MM.1S (cell line): Measurements from ENCODE around the gene EIF2S1.

Experiments
- DNase-seq: peaks from one replicate; pipeline ENCODE4 v3.0.0-alpha.2; 2015
- H2AFZ ChIP-seq: fragments of 300-600 bp; sonication (generic); 2 replicates; pipeline ENCODE4 v1.6.0; 2016; ENCODE audit warnings: antibody characterized with exemption, low read length
- H3F3A ChIP-seq: fragments of 300-600 bp; sonication (generic); 2 replicates; pipeline ENCODE4 v1.6.1; 2016; ENCODE audit warnings: mild to moderate bottlenecking, antibody characterized with exemption, low read length, moderate library complexity, mixed read lengths; ENCODE audit not compliant: insufficient read depth
- H3K27ac ChIP-seq: fragments of 300-600 bp; sonication (generic); 2 replicates; pipeline ENCODE4 v1.5.1; 2016; ENCODE audit warnings: mild to moderate bottlenecking, low read length
- H3K27me3 ChIP-seq: fragments of 300-600 bp; sonication (generic); replicated peaks from 2 replicates; pipeline ENCODE4 v1.6.0; 2016; ENCODE audit warnings: low read length; ENCODE audit not compliant: insufficient read depth
- H3K36me3 ChIP-seq: fragments of 300-600 bp; sonication (generic); replicated peaks from 2 replicates; pipeline ENCODE4 v1.6.1; 2016; ENCODE audit warnings: mild to moderate bottlenecking, low read length, mixed read lengths; ENCODE audit not compliant: insufficient read depth
- H3K4me1 ChIP-seq: fragments of 300-600 bp; sonication (generic); 2 replicates; pipeline ENCODE4 v1.6.1; 2016; ENCODE audit warnings: low read length, mixed read lengths
- H3K4me2 ChIP-seq: fragments of 300-600 bp; sonication (generic); 2 replicates; pipeline ENCODE4 v1.6.0; 2016; ENCODE audit warnings: low read depth, low read length
- H3K4me3 ChIP-seq: fragments of 300-600 bp; sonication (generic); 2 replicates; pipeline ENCODE4 v1.5.1; 2016; ENCODE audit warnings: low read length, mixed read lengths
- H3K79me2 ChIP-seq: fragments of 300-600 bp; sonication (generic); 2 replicates; pipeline ENCODE4 v1.6.1; 2016; ENCODE audit warnings: mixed run types, low read length, mixed read lengths
- H3K9ac ChIP-seq: fragments of 300-600 bp; sonication (generic); 2 replicates; pipeline ENCODE4 v1.6.1; 2016; ENCODE audit warnings: low read length, mixed read lengths
- H3K9me2 ChIP-seq: fragments of 300-600 bp; sonication (generic); replicated peaks from 2 replicates; pipeline ENCODE4 v1.6.1; 2016; ENCODE audit warnings: mild to moderate bottlenecking, low read length, mixed read lengths; ENCODE audit not compliant: insufficient read depth
- H3K9me3 ChIP-seq: fragments of 300-600 bp; sonication (generic); replicated peaks from 2 replicates; pipeline ENCODE4 v1.6.1; 2016; ENCODE audit warnings: mild to moderate bottlenecking, low read length, mixed read lengths; ENCODE audit not compliant: insufficient read depth
- H4K20me1 ChIP-seq: fragments of 300-600 bp; sonication (generic); 2 replicates; pipeline ENCODE4 v1.6.1; 2016; ENCODE audit warnings: mild to moderate bottlenecking, low read length, moderate library complexity, mixed read lengths; ENCODE audit not compliant: insufficient read depth
- CTCF ChIP-seq: fragments of 300-600 bp; sonication (generic); IDR thresholded peaks from 2 replicates; pipeline ENCODE4 v1.5.1; 2016; ENCODE audit warnings: antibody characterized with exemption, low read length, mixed read lengths
- EZH2 ChIP-seq: fragments of 300-600 bp; sonication (generic); optimal IDR thresholded peaks from 2 replicates; pipeline ENCODE3; 2017; ENCODE audit warnings: low read depth, mild to moderate bottlenecking, antibody characterized with exemption, low read length, mixed read lengths
- EZH2phosphoT487 ChIP-seq: fragments of 300-600 bp; sonication (generic); IDR thresholded peaks from 2 replicates; pipeline ENCODE4 v1.6.1; 2018; ENCODE audit warnings: antibody characterized with exemption, low read length

EIF2S1 gene

DNA sequence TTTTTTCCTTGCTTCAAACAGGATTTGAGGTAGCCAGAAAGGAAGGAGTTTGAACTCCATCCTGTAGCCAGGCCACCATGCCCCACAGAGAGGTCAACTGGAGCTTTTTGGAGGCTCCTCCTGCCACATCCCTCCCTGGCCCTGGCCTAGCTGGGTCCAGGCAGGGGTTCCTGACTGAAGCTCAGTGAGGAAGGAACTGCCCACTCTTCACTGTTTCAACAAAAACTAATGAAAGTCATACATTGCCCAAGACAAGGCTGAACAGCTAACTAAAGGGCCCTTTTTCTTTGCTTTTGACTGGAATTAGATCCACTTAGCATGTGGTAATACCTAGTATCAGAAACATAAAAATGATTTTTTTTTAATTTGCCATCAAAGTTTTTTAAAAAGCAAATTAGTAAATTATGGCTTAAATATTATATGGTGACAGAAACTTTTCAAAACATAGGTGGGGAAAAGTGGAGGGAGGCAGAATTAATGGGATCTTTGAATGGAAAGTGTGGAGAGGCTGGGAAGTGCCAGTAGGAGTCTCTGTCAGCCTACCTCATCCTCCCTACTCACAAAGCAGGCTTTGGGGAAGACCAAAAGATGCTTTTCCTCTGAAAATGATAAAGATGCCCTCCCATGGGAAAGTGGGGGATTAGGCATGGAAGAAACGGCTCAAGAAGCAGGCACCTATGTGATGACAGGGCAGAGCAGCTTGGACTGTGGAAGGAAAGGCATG, 29.8 kb downstream of the EIF2S1 start:
- Histone ChIP-seq H3K9me2 (no peaks in the 10 kb centered on the region), H4K20me1 (no peaks in the 10 kb centered on the region), H3K4me1 (no peaks in the 10 kb centered on the region), H3K4me3 (no peak overlapping the region), H3K4me2 (no peak overlapping the region), H3K27me3 (no peaks in the 10 kb centered on the region), H3K9me3 (no peaks in the 10 kb centered on the region), H3F3A (no peaks in the 10 kb centered on the region), H3K79me2 (no peaks in the 10 kb centered on the region), H3K36me3 (no peaks in the 10 kb centered on the region), H3K27ac (no peak overlapping the region), H2AFZ (no peak overlapping the region), H3K9ac (no peak overlapping the region)
- no peak for DNase-seq
- TF ChIP-seq CTCF (no peak), EZH2 (no peak), EZH2phosphoT487 (no peak)

- TF ChIP-seq CTCF (no peak), EZH2 (no peak), EZH2phosphoT487 (no peak)
- Histone ChIP-seq H3K4me1 (no peaks in the 10 kb centered on the region), H2AFZ (no peak overlapping the region), H3K79me2 (no peaks in the 10 kb centered on the region), H3K4me3 (no peak overlapping the region), H3K4me2 (no peak overlapping the region), H3K9me2 (no peaks in the 10 kb centered on the region), H3K27me3 (no peaks in the 10 kb centered on the region), H4K20me1 (no peaks in the 10 kb centered on the region), H3K27ac (no peak overlapping the region), H3F3A (no peaks in the 10 kb centered on the region), H3K36me3 (no peaks in the 10 kb centered on the region), H3K9ac (no peak overlapping the region), H3K9me3 (no peaks in the 10 kb centered on the region)
- DNase-seq, result no peak
Observed at GRCh38 chr14:67391268-67391667, 31.1 kb downstream of the EIF2S1 start.

- H4K20me1 ChIP-seq, result no peaks in the 10 kb centered on the region
- no peaks in the 10 kb centered on the region for H3K9me2 ChIP-seq
- H3K79me2 ChIP-seq, result no peaks in the 10 kb centered on the region
- H3K36me3 ChIP-seq, result no peaks in the 10 kb centered on the region
- no peaks in the 10 kb centered on the region for H3K9me3 ChIP-seq
- DNase-seq, result no peak
- no peak overlapping the region for H3K4me3 ChIP-seq
- no peaks in the 10 kb centered on the region for H3K4me1 ChIP-seq
- H3K4me2 ChIP-seq, result no peak overlapping the region
- no peak overlapping the region for H2AFZ ChIP-seq
- H3F3A ChIP-seq, result no peaks in the 10 kb centered on the region
- H3K27me3 ChIP-seq, result no peaks in the 10 kb centered on the region
- TF ChIP-seq CTCF (no peak), EZH2phosphoT487 (no peak), EZH2 (no peak)
- H3K9ac ChIP-seq, result no peak overlapping the region
- no peak overlapping the region for H3K27ac ChIP-seq
Observed at GRCh38 chr14:67392123-67392522, 32.0 kb downstream of the EIF2S1 start.
